Stomach (tissue), 9 donors: Measurements from ENCODE around the gene CCNQ. TPM values are rescaled to one million over a fixed set of nuclear protein-coding genes. Genes with fewer than 3 reads are reported as not detected.

Experiments
- DNase-seq, 2 donors: peaks; one replicate each; pipeline versions ENCODE4 v3.0.0 to v3.0.0-alpha.2; 2013 to 2019
- H3K27ac ChIP-seq, 5 donors: fragments of 200-600 bp in 4 of 5; sonication (generic) in 4 of 5; one replicate each; pipeline ENCODE4 v1.5.1; 2013 to 2019; ENCODE audit warnings: mild to moderate bottlenecking in 1 of 5, moderate library complexity in 1 of 5
- H3K27me3 ChIP-seq, 3 donors: fragments of 200-600 bp; sonication (generic); one replicate each; pipeline ENCODE4 v1.5.1; 2017 to 2019; ENCODE audit warnings: mixed run types in 1 of 3
- H3K36me3 ChIP-seq, 4 donors: fragments of 200-600 bp; sonication (generic); 1 replicate in 3 of 4; 2 replicates in 1 of 4; pipeline ENCODE4 v1.5.1; 2016 to 2019
- H3K4me1 ChIP-seq, 4 donors: fragments of 200-600 bp; sonication (generic); one replicate each; pipeline ENCODE4 v1.5.1; 2016 to 2019
- H3K4me3 ChIP-seq, 4 donors: fragments of 200-600 bp; sonication (generic) in 3 of 4; one replicate each; pipeline ENCODE4 v1.5.1; 2016 to 2019; ENCODE audit warnings: mild to moderate bottlenecking in 1 of 4
- H3K9me3 ChIP-seq, 4 donors: fragments of 200-600 bp; sonication (generic); one replicate each; pipeline ENCODE4 v1.5.1; 2016 to 2019
- CTCF ChIP-seq, 7 experiments: fragments of 450-650 bp in 4 of 7; fragments of 200-600 bp in 3 of 7; sonication (generic) in 3 of 7; IDR thresholded peaks; one replicate each; pipeline ENCODE4 v1.5.1; 2016 to 2019; ENCODE audit warnings: antibody characterized with exemption in 7 of 7, control low read depth in 2 of 7, mild to moderate bottlenecking in 1 of 7
- EP300 ChIP-seq: sonication (generic); formaldehyde crosslinking; IDR thresholded peaks from one replicate; pipeline ENCODE4 v1.6.1; 2017; ENCODE audit warnings: antibody characterized with exemption
- POLR2A ChIP-seq, 4 donors: fragments of 450-650 bp; IDR thresholded peaks; one replicate each; pipeline ENCODE4 v1.6.1; 2016; ENCODE audit warnings: antibody characterized with exemption in 4 of 4, control low read depth in 2 of 4, mild to moderate bottlenecking in 1 of 4, moderate library complexity in 1 of 4
- POLR2AphosphoS5 ChIP-seq, 3 donors: sonication (generic); formaldehyde crosslinking; IDR thresholded peaks; one replicate each; pipeline ENCODE4 v1.6.1; 2016; ENCODE audit warnings: antibody characterized with exemption in 3 of 3
- WGBS, 5 donors: extraction: QIAGEN DNeasy Blood & Tissue Kit in 3 of 5; methylation state at CpG; one replicate each; pipeline versions ENCODE4 v1.1.5 to v1.1.7; 2013 to 2018; 5-methylcytosine and 5-hydroxymethylcytosine counted together
- intact Hi-C: fragments of 100-400 bp; cut with DNase I; formaldehyde crosslinking; loops from one replicate; pipeline ENCODE4 v1.15.1; 2023; ENCODE audit warnings: low total_unique reads
- polyA plus RNA-seq, 3 donors: library from polyadenylated mRNA; stranded (reverse); fragments of 200-250 nt; gene quantifications; one replicate each; pipeline ENCODE4 v1.2.3, GENCODE V29; 2013
- total RNA-seq, 5 donors: library from RNA; depleted of rRNA; stranded (reverse); fragments of >200 nt; gene quantifications; one replicate each; pipeline versions ENCODE4 v1.1.0 to v1.2.3, GENCODE V29; 2014 to 2016
- donor health status: healthy with polysubstance abuse.
- donor health status: Bipolar disorder and iron deficiency.
- donor health status: healthy.

Gene CCNQ
- total and polyA plus RNA-seq, 8 donors = 0.58 to 55.4 (median 26.2) TPM; not detected in 1

- TF ChIP-seq EP300 = no peak
- no peak for TF ChIP-seq POLR2AphosphoS5 (IDR thresholded peaks at IDR 0.05)
- TF ChIP-seq CTCF (IDR thresholded peaks at IDR 0.05) = no peak
- TF ChIP-seq POLR2A (IDR thresholded peaks at IDR 0.05) = no peak
Measured at GRCh38 chrX:153640045-153640686, 41.2 kb upstream of the CCNQ start.

GRCh38 chrX:153639177-153640044, 40.5 kb upstream of the CCNQ start:
- DNase-seq = peak; percentile 4 to 20
- Histone ChIP-seq H3K4me1 (peaks cover 0 to 24% (median 22%) of the 10 kb centered on the region in 4 donors), H3K27ac (no peak overlapping the region), H3K36me3 (no peaks in the 10 kb centered on the region), H3K27me3 (peaks cover 10 to 51% (median 39%) of the 10 kb centered on the region in 3 donors), H3K9me3 (no peaks in the 10 kb centered on the region), H3K4me3 (no peak overlapping the region)
- intact Hi-C loops = no loop called here
- TF ChIP-seq EP300 = no peak
- TF ChIP-seq POLR2AphosphoS5 (IDR thresholded peaks at IDR 0.05) = no peak
- no peak for TF ChIP-seq CTCF (IDR thresholded peaks at IDR 0.05)
- no peak for TF ChIP-seq POLR2A (IDR thresholded peaks at IDR 0.05)
- WGBS, 5 donors = 71 to 84% (median 76%) methylated on average over 8 to 28 of the region's 28 CpGs

More at GRCh38 chrX:153640045-153640686, 41.2 kb upstream of the CCNQ start:
- peak in 1 of 2 donors; percentile 17 for DNase-seq
- peaks cover 0 to 28% (median 22%) of the 10 kb centered on the region in 4 donors for H3K4me1 ChIP-seq
- no peak overlapping the region for H3K27ac ChIP-seq
- peaks cover 17 to 58% (median 41%) of the 10 kb centered on the region in 3 donors for H3K27me3 ChIP-seq
- no peaks in the 10 kb centered on the region for H3K9me3 ChIP-seq
- H3K4me3 ChIP-seq = no peak overlapping the region
- WGBS, 5 donors = 79 to 90% (median 87%) methylated on average over 11 to 23 of the region's 23 CpGs
- intact Hi-C loops = no loop called here
- H3K36me3 ChIP-seq = no peaks in the 10 kb centered on the region

- no peak for TF ChIP-seq POLR2A (IDR thresholded peaks at IDR 0.05)
- no peak for TF ChIP-seq POLR2AphosphoS5 (IDR thresholded peaks at IDR 0.05)
- no peak for TF ChIP-seq CTCF (IDR thresholded peaks at IDR 0.05)
- TF ChIP-seq EP300 = no peak
- intact Hi-C loops = no loop called here
- no peaks in the 10 kb centered on the region for H3K9me3 ChIP-seq
- H3K36me3 ChIP-seq = no peaks in the 10 kb centered on the region
- H3K4me3 ChIP-seq = no peak overlapping the region
- DNase-seq = peak; percentile 3 to 15
- peaks cover 0 to 19% (median 18%) of the 10 kb centered on the region in 4 donors for H3K4me1 ChIP-seq
- H3K27me3 ChIP-seq = peaks cover 9 to 44% (median 36%) of the 10 kb centered on the region in 3 donors
- no peak overlapping the region for H3K27ac ChIP-seq
- WGBS, 5 donors = 62 to 84% (median 73%) methylated on average over 8 to 20 of the region's 20 CpGs
Measured at GRCh38 chrX:153638436-153639176, 39.7 kb upstream of the CCNQ start.

GRCh38 chrX:153638041-153638371, 39.1 kb upstream of the CCNQ start:
- Histone ChIP-seq H3K27me3 (peaks cover 9 to 38% (median 34%) of the 10 kb centered on the region in 3 donors), H3K4me1 (peaks cover 0 to 13% (median 12%) of the 10 kb centered on the region in 4 donors), H3K9me3 (no peaks in the 10 kb centered on the region), H3K27ac (no peak overlapping the region), H3K4me3 (no peak overlapping the region), H3K36me3 (no peaks in the 10 kb centered on the region)
- WGBS, 5 donors = 75 to 100% (median 86%) methylated on average over 3 to 6 of the region's 6 CpGs
- no peak for TF ChIP-seq POLR2AphosphoS5 (IDR thresholded peaks at IDR 0.05)
- TF ChIP-seq EP300 = no peak
- TF ChIP-seq CTCF (IDR thresholded peaks at IDR 0.05) = no peak
- no peak for TF ChIP-seq POLR2A (IDR thresholded peaks at IDR 0.05)
- intact Hi-C loops = no loop called here
- no peak for DNase-seq
